HepG2 (cell line): ENCODE results near the gene PDPK1. TPM values are rescaled to one million over a fixed set of nuclear protein-coding genes. Genes with fewer than 3 reads are reported as not detected.

Experiments used
- BATF2 ChIP-seq: sonication (generic); formaldehyde crosslinking; IDR thresholded peaks from 2 replicates; pipeline ENCODE4 v1.8.0; 2022; ENCODE audit warnings: mild to moderate bottlenecking, missing genetic modification reagents, moderate library complexity
- KLF11 ChIP-seq: IDR thresholded peaks from 2 replicates; pipeline ENCODE4 v1.6.1; 2016; ENCODE audit warnings: missing compliant biosample characterization
- LRRFIP1 ChIP-seq: sonication (generic); formaldehyde crosslinking; conservative IDR thresholded peaks from 2 replicates; pipeline ENCODE4 v1.4.0; 2020; ENCODE audit warnings: missing genetic modification reagents
- MATR3 ChIP-seq: sonication (generic); formaldehyde crosslinking; IDR thresholded peaks from 2 replicates; pipeline ENCODE4 v1.4.0; 2020; ENCODE audit warnings: missing genetic modification reagents
- MXD1 ChIP-seq: sonication (generic); formaldehyde crosslinking; IDR thresholded peaks from 2 replicates; pipeline ENCODE4 v1.4.0; 2020; ENCODE audit warnings: mild to moderate bottlenecking, missing genetic modification reagents
- PHF8 ChIP-seq: sonication (generic); formaldehyde crosslinking; IDR thresholded peaks from 2 replicates; pipeline ENCODE4 v1.5.0; 2020; ENCODE audit warnings: missing genetic modification reagents
- PLSCR1 ChIP-seq: sonication (generic); formaldehyde crosslinking; IDR thresholded peaks from 2 replicates; pipeline ENCODE4 v1.5.0; 2020; ENCODE audit warnings: missing genetic modification reagents, mild to moderate bottlenecking, borderline replicate concordance
- SP1 ChIP-seq, 2 experiments: fragments of 450-650 bp in 1 of 2; sonication (generic) in 1 of 2; formaldehyde crosslinking in 1 of 2; IDR thresholded peaks; 2 replicates each; pipeline versions ENCODE4 v1.4.0 to v1.6.1; 2016 to 2020; ENCODE audit warnings: missing genetic modification reagents in 1 of 2
- SUZ12 ChIP-seq: fragments of 150-350 bp; IDR thresholded peaks from 2 replicates; pipeline ENCODE4 v1.6.1; 2014; ENCODE audit warnings: low read depth, low read length
- TAF15 ChIP-seq: fragments of 200-400 bp; formaldehyde crosslinking; IDR thresholded peaks from one replicate; pipeline ENCODE4 v1.6.1; 2018; ENCODE audit warnings: mild to moderate bottlenecking, low read depth, low read length; ENCODE audit not compliant: poor library complexity, severe bottlenecking
- TERF1 ChIP-seq: sonication (generic); formaldehyde crosslinking; IDR thresholded peaks from 2 replicates; pipeline ENCODE4 v1.8.0; 2022; ENCODE audit warnings: mild to moderate bottlenecking, missing genetic modification reagents, moderate library complexity
- ZBTB38 ChIP-seq: sonication (generic); formaldehyde crosslinking; IDR thresholded peaks from 2 replicates; pipeline ENCODE4 v1.5.1; 2020; ENCODE audit warnings: mild to moderate bottlenecking, missing genetic modification reagents
- ZKSCAN8 ChIP-seq: IDR thresholded peaks from 2 replicates; pipeline ENCODE4 v1.6.1; 2016; ENCODE audit warnings: borderline replicate concordance, missing genetic modification reagents, missing compliant biosample characterization
- ZNF10 ChIP-seq: sonication (generic); formaldehyde crosslinking; IDR thresholded peaks from 2 replicates; pipeline ENCODE4 v1.4.0; 2020; ENCODE audit warnings: mild to moderate bottlenecking, low read depth, missing genetic modification reagents, borderline replicate concordance
- ZNF121 ChIP-seq: sonication (generic); formaldehyde crosslinking; IDR thresholded peaks from 2 replicates; pipeline ENCODE4 v1.5.0; 2020; ENCODE audit warnings: mild to moderate bottlenecking, missing genetic modification reagents
- ZNF253 ChIP-seq: sonication (generic); formaldehyde crosslinking; IDR thresholded peaks from 2 replicates; pipeline ENCODE4 v1.8.0; 2022; ENCODE audit warnings: mild to moderate bottlenecking, missing genetic modification reagents, borderline replicate concordance
- ZNF256 ChIP-seq: sonication (generic); formaldehyde crosslinking; conservative IDR thresholded peaks from 2 replicates; pipeline ENCODE4 v1.4.0; 2020; ENCODE audit warnings: missing genetic modification reagents
- ZNF33A ChIP-seq: sonication (generic); formaldehyde crosslinking; IDR thresholded peaks from 2 replicates; pipeline ENCODE4 v1.5.1; 2020; ENCODE audit warnings: missing genetic modification reagents, mild to moderate bottlenecking, moderate library complexity, borderline replicate concordance
- ZNF556 ChIP-seq: sonication (generic); formaldehyde crosslinking; IDR thresholded peaks from 2 replicates; pipeline ENCODE4 v1.4.0; 2020; ENCODE audit warnings: mild to moderate bottlenecking, missing genetic modification reagents, borderline replicate concordance
- ZNF558 ChIP-seq: sonication (generic); formaldehyde crosslinking; IDR thresholded peaks from 2 replicates; pipeline ENCODE4 v1.9.0; 2022; ENCODE audit warnings: mild to moderate bottlenecking, missing genetic modification reagents, borderline replicate concordance
- ZNF572 ChIP-seq: sonication (generic); formaldehyde crosslinking; IDR thresholded peaks from 2 replicates; pipeline ENCODE4 v1.5.1; 2020; ENCODE audit warnings: mild to moderate bottlenecking, missing genetic modification reagents
- ZNF644 ChIP-seq: IDR thresholded peaks from 2 replicates; pipeline ENCODE4 v1.6.1; 2016; ENCODE audit warnings: low read depth
- ZNF652 ChIP-seq: IDR thresholded peaks from 2 replicates; pipeline ENCODE4 v1.6.1; 2016; ENCODE audit warnings: low read depth, borderline replicate concordance
- polyA plus RNA-seq, 8 experiments: library from polyadenylated mRNA; depleted of rRNA in 3 of 8; stranded (reverse) in 7 of 8; unstranded in 1 of 8; fragments of >200 nt; fragmentation: Illumina TruSeq in 4 of 8; extraction: Trizol in 4 of 8; gene quantifications; 2 replicates each; pipeline versions ENCODE4 v1.2.1 to v1.2.3, GENCODE V29; 2011 to 2016; ENCODE audit warnings: low read depth in 4 of 8, missing spikeins in 1 of 8, mixed read lengths in 1 of 8; ENCODE audit not compliant: insufficient read depth in 1 of 8
- total RNA-seq, 5 experiments: library from RNA; depleted of rRNA; stranded (reverse); fragments of >200 nt; fragmentation: Illumina TruSeq; extraction: Trizol; gene quantifications; 2 replicates each; pipeline ENCODE4 v1.2.3, GENCODE V29; 2016; ENCODE audit warnings: low read depth in 1 of 5

Gene PDPK1
- total and polyA plus RNA-seq, 2 of the 13 experiments (the other 11 are each of a cell fraction or from before 2014, with no cell fraction given) = 59.6 to 129 TPM

- TF ChIP-seq ZNF253 (peak; percentile 92), ZNF652 (CRISPR knock-in tag) (peak; percentile 31; the same call in 1 of the 2 replicates), ZBTB38 (CRISPR knock-in tag) (peak; percentile 95), ZNF121 (CRISPR knock-in tag) (0 out of 2 replicates have a peak, but pooled peaks have one; percentile 32), BATF2 (peak; percentile 56; the same call in 1 of the 2 replicates), SUZ12 (no peak), PHF8 (CRISPR knock-in tag) (peak; percentile 86), SP1 (IDR thresholded peaks at IDR 0.05) (no peak), SP1 (CRISPR knock-in tag; IDR thresholded peaks at IDR 0.05) (peak; percentile 97), ZNF10 (no peak), ZNF556 (CRISPR knock-in tag) (peak; percentile 86; the same call in 1 of the 2 replicates), TAF15 (peak; percentile 34), ZNF558 (no peak), MATR3 (CRISPR knock-in tag) (no peak), ZNF644 (CRISPR knock-in tag) (no peak), ZNF572 (CRISPR knock-in tag) (0 out of 2 replicates have a peak, but pooled peaks have one; percentile 32), ZNF256 (CRISPR knock-in tag) (0 out of 2 replicates have a peak, but pooled peaks have one; percentile 43), KLF11 (peak; percentile 80), ZKSCAN8 (CRISPR knock-in tag) (peak; percentile 93), ZNF33A (CRISPR knock-in tag) (0 out of 2 replicates have a peak, but pooled peaks have one; percentile 90), PLSCR1 (CRISPR knock-in tag) (no peak), MXD1 (CRISPR knock-in tag) (peak; percentile 84; the same call in 1 of the 2 replicates), LRRFIP1 (no peak), TERF1 (0 out of 2 replicates have a peak, but pooled peaks have one; percentile 52)
These were observed 65.6 kb downstream of the PDPK1 start (continued) for GRCh38 chr16:2603165-2604015.
